SU-DHL-6 (cell line): ENCODE measurements around the gene RPL22L1.

Experiments used
- H2AFZ ChIP-seq: fragments of 200-600 bp; sonication (generic); 2 replicates; pipeline ENCODE4 v1.6.1; 2014; ENCODE audit warnings: low read depth, mild to moderate bottlenecking, moderate library complexity, mixed read lengths, antibody characterized with exemption, low read length; ENCODE audit not compliant: severe bottlenecking
- H3F3A ChIP-seq: fragments of 200-600 bp; shearing (Covaris generic); 2 replicates; pipeline ENCODE4 v1.6.0; 2016; ENCODE audit warnings: antibody characterized with exemption, mild to moderate bottlenecking; ENCODE audit not compliant: insufficient read depth
- H3K27ac ChIP-seq: fragments of 200-600 bp; sonication (generic); 2 replicates; pipeline ENCODE4 v1.5.1; 2016; ENCODE audit warnings: low read depth, mild to moderate bottlenecking, low read length, moderate library complexity, mixed read lengths
- H3K27me3 ChIP-seq: fragments of 200-600 bp; sonication (generic), shearing (Covaris generic); 2 replicates; pipeline ENCODE4 v1.6.0; 2014; ENCODE audit warnings: mild to moderate bottlenecking, low read length
- H3K36me3 ChIP-seq: fragments of 200-600 bp; sonication (generic); 2 replicates; pipeline ENCODE4 v1.6.1; 2014; ENCODE audit warnings: mild to moderate bottlenecking, low read length, mixed read lengths
- H3K4me2 ChIP-seq: fragments of 300-600, 200-600 bp; shearing (Covaris generic), sonication (generic); 2 replicates; pipeline ENCODE4 v1.6.0; 2014; ENCODE audit warnings: low read length, low read depth, mild to moderate bottlenecking; ENCODE audit not compliant: poor library complexity, severe bottlenecking
- H3K4me3 ChIP-seq: fragments of 200-600 bp; sonication (generic); 2 replicates; pipeline ENCODE4 v1.5.1; 2014; ENCODE audit warnings: antibody characterized with exemption, low read length, mild to moderate bottlenecking, mixed read lengths; ENCODE audit not compliant: insufficient read depth, poor library complexity, severe bottlenecking
- H3K79me2 ChIP-seq: fragments of 200-600 bp; sonication (generic); 2 replicates; pipeline ENCODE4 v1.6.1; 2014; ENCODE audit warnings: mild to moderate bottlenecking, low read length, moderate library complexity; ENCODE audit not compliant: insufficient read depth
- H3K9ac ChIP-seq: fragments of 200-600 bp; sonication (generic); 2 replicates; pipeline ENCODE4 v1.7.0; 2014; ENCODE audit warnings: mild to moderate bottlenecking, low read length
- H3K9me2 ChIP-seq: fragments of 200-600 bp; sonication (generic); replicated peaks from 2 replicates; pipeline ENCODE4 v1.6.1; 2014; ENCODE audit warnings: low read length; ENCODE audit not compliant: insufficient read depth
- H3K9me3 ChIP-seq: fragments of 200-600 bp; sonication (generic); 2 replicates; pipeline ENCODE4 v1.6.1; 2014; ENCODE audit warnings: low read length, mixed read lengths; ENCODE audit not compliant: insufficient read depth
- H4K20me1 ChIP-seq: fragments of 200-600 bp; sonication (generic); 2 replicates; pipeline ENCODE4 v1.6.1; 2014; ENCODE audit warnings: low read depth, mild to moderate bottlenecking, antibody characterized with exemption, low read length, moderate library complexity, mixed read lengths
- EZH2phosphoT487 ChIP-seq: fragments of 200-600 bp; sonication (generic), shearing (Covaris generic); conservative IDR thresholded peaks from 2 replicates; pipeline ENCODE4 v1.6.1; 2018; ENCODE audit warnings: mild to moderate bottlenecking, antibody characterized with exemption, low read length, moderate library complexity, mixed read lengths
- TF ChIP-seq, protein P1 (sequence below): fragments of 200-600 bp; sonication (generic); IDR thresholded peaks from one replicate; pipeline ENCODE4 v1.5.1; 2017; ENCODE audit warnings: antibody characterized with exemption, mild to moderate bottlenecking, low read length, moderate library complexity; ENCODE audit not compliant: insufficient read depth, poor library complexity, severe bottlenecking

The RPL22L1 gene

DNA sequence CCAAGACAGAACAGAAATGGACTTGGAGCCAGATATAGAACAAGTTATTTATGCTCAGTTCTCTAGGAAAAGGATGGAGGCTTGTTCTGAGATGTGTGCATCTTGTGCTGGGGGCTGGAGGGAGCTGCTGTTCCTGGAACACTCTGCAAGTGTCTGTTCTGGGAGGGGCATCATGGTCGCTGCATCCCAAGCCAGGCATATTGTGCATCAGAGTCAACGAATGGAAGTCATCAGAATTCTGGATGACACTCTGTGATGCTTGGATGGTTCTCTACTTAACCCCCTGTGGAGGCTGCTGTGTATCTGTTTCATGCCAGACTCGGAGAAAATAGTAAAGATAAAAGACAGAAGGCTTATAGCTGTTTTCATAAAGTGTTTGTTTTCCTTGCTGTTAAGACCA lies 34.7 kb downstream of the RPL22L1 start:
- H3K9me3 ChIP-seq, result no peaks in the 10 kb centered on the region
- H3K36me3 ChIP-seq, result no peaks in the 10 kb centered on the region
- H2AFZ ChIP-seq, result no peak overlapping the region
- no peaks in the 10 kb centered on the region for H3K9me2 ChIP-seq
- no peak for TF ChIP-seq EZH2phosphoT487
- TF ChIP-seq, protein P1, sequence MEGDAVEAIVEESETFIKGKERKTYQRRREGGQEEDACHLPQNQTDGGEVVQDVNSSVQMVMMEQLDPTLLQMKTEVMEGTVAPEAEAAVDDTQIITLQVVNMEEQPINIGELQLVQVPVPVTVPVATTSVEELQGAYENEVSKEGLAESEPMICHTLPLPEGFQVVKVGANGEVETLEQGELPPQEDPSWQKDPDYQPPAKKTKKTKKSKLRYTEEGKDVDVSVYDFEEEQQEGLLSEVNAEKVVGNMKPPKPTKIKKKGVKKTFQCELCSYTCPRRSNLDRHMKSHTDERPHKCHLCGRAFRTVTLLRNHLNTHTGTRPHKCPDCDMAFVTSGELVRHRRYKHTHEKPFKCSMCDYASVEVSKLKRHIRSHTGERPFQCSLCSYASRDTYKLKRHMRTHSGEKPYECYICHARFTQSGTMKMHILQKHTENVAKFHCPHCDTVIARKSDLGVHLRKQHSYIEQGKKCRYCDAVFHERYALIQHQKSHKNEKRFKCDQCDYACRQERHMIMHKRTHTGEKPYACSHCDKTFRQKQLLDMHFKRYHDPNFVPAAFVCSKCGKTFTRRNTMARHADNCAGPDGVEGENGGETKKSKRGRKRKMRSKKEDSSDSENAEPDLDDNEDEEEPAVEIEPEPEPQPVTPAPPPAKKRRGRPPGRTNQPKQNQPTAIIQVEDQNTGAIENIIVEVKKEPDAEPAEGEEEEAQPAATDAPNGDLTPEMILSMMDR, result no peak
- no peak overlapping the region for H3K27ac ChIP-seq
- no peaks in the 10 kb centered on the region for H4K20me1 ChIP-seq
- no peak overlapping the region for H3K9ac ChIP-seq
- H3K27me3 ChIP-seq, result no peaks in the 10 kb centered on the region
- no peak overlapping the region for H3K4me3 ChIP-seq
- no peak overlapping the region for H3K4me2 ChIP-seq
- no peaks in the 10 kb centered on the region for H3F3A ChIP-seq
- no peaks in the 10 kb centered on the region for H3K79me2 ChIP-seq

DNA sequence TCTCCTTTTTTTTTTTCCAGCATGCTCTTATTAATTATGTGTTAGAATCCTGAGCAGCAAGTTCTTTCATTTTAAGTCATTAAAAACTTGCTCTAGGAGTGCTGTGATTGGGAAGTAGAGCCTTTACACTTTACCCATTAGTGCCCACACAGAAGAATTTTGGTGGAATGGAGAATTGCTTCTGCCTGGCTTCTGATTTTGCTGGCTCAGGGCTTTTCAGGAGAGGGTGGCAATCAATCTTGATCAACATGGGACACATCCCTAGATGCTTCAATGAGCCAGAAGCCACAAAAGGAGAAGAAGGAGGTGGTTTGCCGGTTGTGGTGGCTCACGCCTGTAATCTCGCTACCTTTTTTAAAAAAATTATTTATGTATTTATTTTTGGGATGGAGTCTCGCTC lies 39.4 kb downstream of the RPL22L1 start:
- H3K9me2 ChIP-seq, result no peaks in the 10 kb centered on the region

DNA sequence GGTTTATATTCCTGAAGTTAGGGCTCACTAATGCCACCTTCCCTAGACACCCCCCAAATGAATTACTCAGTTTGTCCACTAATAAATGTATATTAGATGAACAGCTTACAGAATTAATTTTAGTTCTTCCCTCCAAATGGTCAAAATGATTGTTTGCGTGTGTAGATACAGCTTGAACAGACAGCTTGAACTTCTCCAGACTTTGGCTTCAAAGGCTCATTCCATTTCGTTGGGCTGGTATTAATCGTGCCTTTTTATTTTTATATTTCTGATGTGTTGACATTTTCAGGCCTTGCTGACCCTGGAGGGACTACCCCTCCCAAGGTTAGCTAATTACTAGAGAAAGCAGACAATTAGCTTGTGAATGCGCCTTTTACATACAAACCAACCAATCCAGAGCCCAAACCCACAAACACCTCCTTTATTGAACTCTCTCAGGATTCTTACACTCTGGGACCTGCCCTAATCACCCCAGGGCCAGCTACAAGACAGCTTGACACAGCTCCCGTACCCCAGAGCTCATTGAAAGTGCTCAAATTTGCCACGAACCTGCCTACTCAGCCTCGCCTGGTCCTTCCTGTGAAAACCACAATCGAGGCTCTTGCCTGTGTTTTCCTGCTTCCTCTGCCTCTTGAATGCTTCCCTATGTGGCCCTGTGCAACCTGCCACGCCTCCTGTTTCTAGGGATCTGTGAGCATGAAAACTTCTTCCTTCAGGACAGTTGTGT lies 40.3 kb downstream of the RPL22L1 start:
- no peak overlapping the region for H3K4me2 ChIP-seq
- H3K9me2 ChIP-seq, result no peaks in the 10 kb centered on the region

More for the DNA sequence above, 39.4 kb downstream of the RPL22L1 start:
- Histone ChIP-seq H3K9ac (no peak overlapping the region), H4K20me1 (no peaks in the 10 kb centered on the region), H3K4me3 (no peak overlapping the region), H3K36me3 (no peaks in the 10 kb centered on the region), H2AFZ (no peak overlapping the region), H3K79me2 (no peaks in the 10 kb centered on the region), H3K9me3 (no peaks in the 10 kb centered on the region), H3F3A (no peaks in the 10 kb centered on the region), H3K4me2 (no peak overlapping the region), H3K27me3 (no peaks in the 10 kb centered on the region), H3K27ac (no peak overlapping the region)
- TF ChIP-seq EZH2phosphoT487, result no peak
- TF ChIP-seq, protein P1, result no peak

More for the DNA sequence above, 40.3 kb downstream of the RPL22L1 start:
- H3K9ac ChIP-seq, result no peak overlapping the region
- H2AFZ ChIP-seq, result no peak overlapping the region
- TF ChIP-seq, protein P1, result no peak
- no peak for TF ChIP-seq EZH2phosphoT487
- no peak overlapping the region for H3K27ac ChIP-seq
- no peaks in the 10 kb centered on the region for H3F3A ChIP-seq
- H3K79me2 ChIP-seq, result no peaks in the 10 kb centered on the region
- H3K4me3 ChIP-seq, result no peak overlapping the region
- H3K36me3 ChIP-seq, result no peaks in the 10 kb centered on the region
- no peaks in the 10 kb centered on the region for H4K20me1 ChIP-seq
- no peaks in the 10 kb centered on the region for H3K9me3 ChIP-seq
- no peaks in the 10 kb centered on the region for H3K27me3 ChIP-seq
